ENCODE measurements around the gene ITGB1BP1. TPM values are rescaled to one million over a fixed set of nuclear protein-coding genes. Genes with fewer than 3 reads are reported as not detected.
A peak's percentile ranks its signal among the peaks of the same experiment; 100 is the strongest.

The ITGB1BP1 gene, protein sequence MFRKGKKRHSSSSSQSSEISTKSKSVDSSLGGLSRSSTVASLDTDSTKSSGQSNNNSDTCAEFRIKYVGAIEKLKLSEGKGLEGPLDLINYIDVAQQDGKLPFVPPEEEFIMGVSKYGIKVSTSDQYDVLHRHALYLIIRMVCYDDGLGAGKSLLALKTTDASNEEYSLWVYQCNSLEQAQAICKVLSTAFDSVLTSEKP
- total RNA-seq: 100 to 1,000 TPM in 3 of 4 donors, 10 to 100 TPM in 1; 92.2 to 183 (median 143) TPM

- ATAC-seq (ENCODE audit: low FRiP score) (peak; percentile 98), DNase-seq (ENCODE audit: low spot score) (peak; percentile 83)
- no peak for TF ChIP-seq CTCF (IDR thresholded peaks at IDR 0.05)
These were observed at the start of gene ITGB1BP1, which contains the start of gene CPSF3 for GRCh38 chr2:9423100-9423921. ITGB1BP1 (minus strand) TSS chr2:9423528; CDS start chr2:9418697, 4,831 bp downstream. CPSF3 (plus strand) TSS chr2:9423654; CDS start chr2:9423774, 120 bp downstream.

- no peak for ATAC-seq (ENCODE audit: low FRiP score)
These were observed 49.2 kb upstream of the ITGB1BP1 start for GRCh38 chr2:9472511-9472910.

GRCh38 chr2:9471206-9471605, 47.9 kb upstream of the ITGB1BP1 start:
- no peak for TF ChIP-seq CTCF (IDR thresholded peaks at IDR 0.05)
- ATAC-seq (ENCODE audit: low FRiP score) (no peak), DNase-seq (ENCODE audit: low spot score) (no peak)

More at GRCh38 chr2:9472511-9472910, 49.2 kb upstream of the ITGB1BP1 start:
- no peak for DNase-seq (ENCODE audit: low spot score)
- TF ChIP-seq CTCF (IDR thresholded peaks at IDR 0.05): no peak

- no peak for TF ChIP-seq CTCF (IDR thresholded peaks at IDR 0.05)
- DNase-seq (ENCODE audit: low spot score) (no peak), ATAC-seq (ENCODE audit: low FRiP score) (no peak)
These were observed 44.4 kb upstream of the ITGB1BP1 start for GRCh38 chr2:9467687-9468086.

DNA sequence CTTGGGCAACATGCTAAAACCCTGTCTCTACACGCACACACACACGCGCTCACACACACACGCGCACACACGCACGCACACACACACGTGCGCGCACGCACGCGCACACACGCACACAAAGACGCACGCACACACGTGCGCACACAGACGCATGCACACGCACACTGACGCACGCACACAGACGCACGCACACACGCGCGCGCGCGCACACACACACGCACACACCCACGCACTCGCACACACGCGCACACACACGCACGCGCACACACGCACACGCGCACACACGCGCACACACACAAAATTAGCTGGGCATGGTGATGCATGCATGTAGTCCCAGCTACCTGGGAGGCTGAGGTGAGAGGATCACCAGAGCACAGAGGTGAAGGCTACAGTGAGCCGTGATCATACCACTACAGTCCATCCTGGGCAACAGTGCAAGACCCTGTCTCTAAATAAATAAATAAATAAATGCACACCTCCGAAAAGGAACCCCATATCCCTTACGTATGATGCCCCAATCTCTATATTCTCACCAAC, 42.9 kb upstream of the ITGB1BP1 start:
- DNase-seq (ENCODE audit: low spot score): no peak
- no peak for ATAC-seq (ENCODE audit: low FRiP score)
- no peak for TF ChIP-seq CTCF (IDR thresholded peaks at IDR 0.05)

DNA sequence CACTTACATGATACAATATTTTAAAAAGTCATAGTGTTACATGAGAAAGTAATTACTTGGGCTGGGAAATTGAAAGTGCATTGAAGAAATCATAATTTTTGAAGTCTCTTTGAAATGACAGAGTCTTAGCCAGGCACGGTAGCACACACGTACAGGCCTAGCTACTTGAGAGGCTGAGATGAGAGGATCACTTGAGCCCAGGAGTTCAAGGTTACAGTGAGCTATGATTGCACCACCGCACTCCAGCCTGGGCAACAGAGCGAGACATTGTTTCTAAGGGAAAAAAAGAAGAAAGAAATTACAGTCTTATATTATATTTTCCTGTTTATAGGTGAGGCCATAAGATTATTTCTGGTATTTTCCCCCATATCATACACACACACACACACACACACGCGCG, 41.8 kb upstream of the ITGB1BP1 start:
- ATAC-seq (ENCODE audit: low FRiP score): no peak
- no peak for DNase-seq (ENCODE audit: low spot score)
- TF ChIP-seq CTCF (IDR thresholded peaks at IDR 0.05): no peak
